Activated T-cell treated with anti-CD3 and anti-CD28 coated beads for 48 hours (primary cell): ENCODE results near the gene CAVIN1.
"Not testable (repeated sequence)": the region's sequence is repeated elsewhere in the genome, so short reads cannot be mapped to it uniquely, and the experiment has no call there.

Source experiments
- DNase-seq: peaks from one replicate; pipeline ENCODE4 v3.0.0-alpha.2; 2020; ENCODE audit warnings: low read depth

Gene CAVIN1

GRCh38 chr17:42378959-42379594, 44.0 kb downstream of the CAVIN1 start:
- DNase-seq: no peak

- no peak for DNase-seq
Measured at GRCh38 chr17:42378359-42378958, 44.6 kb downstream of the CAVIN1 start.

- no peak for DNase-seq
Measured at GRCh38 chr17:42373896-42374295, 49.2 kb downstream of the CAVIN1 start.

GRCh38 chr17:42372142-42372541, 50.9 kb downstream of the CAVIN1 start:
- DNase-seq: no peak

- not testable (repeated sequence) for DNase-seq
Measured at GRCh38 chr17:42368797-42369561, 54.1 kb downstream of the CAVIN1 start.

GRCh38 chr17:42368310-42368709, 54.7 kb downstream of the CAVIN1 start:
- not testable (repeated sequence) for DNase-seq

- not testable (repeated sequence) for DNase-seq
Measured at GRCh38 chr17:42366176-42367023, 56.7 kb downstream of the CAVIN1 start.

- no peak for DNase-seq
Measured at GRCh38 chr17:42365136-42365535, 57.9 kb downstream of the CAVIN1 start.

GRCh38 chr17:42363767-42364585, 59.1 kb downstream of the CAVIN1 start:
- no peak for DNase-seq

GRCh38 chr17:42363231-42363630, 59.8 kb downstream of the CAVIN1 start:
- DNase-seq: no peak

- no peak for DNase-seq
Measured at GRCh38 chr17:42362245-42362961, 60.7 kb downstream of the CAVIN1 start.

GRCh38 chr17:42361781-42362186, 61.3 kb downstream of the CAVIN1 start:
- DNase-seq: no peak

- DNase-seq: not testable (repeated sequence)
Measured at GRCh38 chr17:42360388-42360787, 62.7 kb downstream of the CAVIN1 start.

GRCh38 chr17:42359133-42359532, 63.9 kb downstream of the CAVIN1 start:
- no peak for DNase-seq

GRCh38 chr17:42358434-42358833, 64.6 kb downstream of the CAVIN1 start:
- DNase-seq: no peak

- DNase-seq: no peak
Measured at GRCh38 chr17:42354956-42355843, 67.9 kb downstream of the CAVIN1 start.
